HG02623 (cell line): Measurements from ENCODE around the gene HOXB2.

Experiments used
- ATAC-seq: cut with Tn5 transposase; IDR thresholded peaks from one replicate; pipeline ENCODE4 v1.9.1; 2021; ENCODE audit warnings: moderate library complexity; ENCODE audit not compliant: unreplicated experiment

The HOXB2 gene

GRCh38 chr17:48566717-48567116, 21.8 kb upstream of the HOXB2 start:
- no peak for ATAC-seq

- ATAC-seq = no peak
Measured at GRCh38 chr17:48565925-48566710, 21.2 kb upstream of the HOXB2 start.

- ATAC-seq = no peak
Measured at GRCh38 chr17:48565022-48565554, 20.2 kb upstream of the HOXB2 start.

- no peak for ATAC-seq
Measured at GRCh38 chr17:48564188-48565021, 19.5 kb upstream of the HOXB2 start.

GRCh38 chr17:48563867-48564187, 18.9 kb upstream of the HOXB2 start:
- ATAC-seq = no peak

- no peak for ATAC-seq
Measured at GRCh38 chr17:48563385-48563838, 18.5 kb upstream of the HOXB2 start.

GRCh38 chr17:48562934-48563333, 18.0 kb upstream of the HOXB2 start:
- ATAC-seq = no peak

- ATAC-seq = no peak
Measured at GRCh38 chr17:48561884-48562810, 17.2 kb upstream of the HOXB2 start.

GRCh38 chr17:48559840-48560817, 15.2 kb upstream of the HOXB2 start:
- no peak for ATAC-seq

- no peak for ATAC-seq
Measured at GRCh38 chr17:48559122-48559839, 14.4 kb upstream of the HOXB2 start.

GRCh38 chr17:48558831-48559121, 13.9 kb upstream of the HOXB2 start:
- ATAC-seq = no peak

GRCh38 chr17:48558057-48558830, 13.3 kb upstream of the HOXB2 start:
- ATAC-seq = no peak

- ATAC-seq = no peak
Measured at GRCh38 chr17:48556576-48557401, 11.9 kb upstream of the HOXB2 start.

GRCh38 chr17:48556229-48556575, 11.3 kb upstream of the HOXB2 start:
- ATAC-seq = no peak

GRCh38 chr17:48555258-48556228, 10.6 kb upstream of the HOXB2 start:
- no peak for ATAC-seq

- no peak for ATAC-seq
Measured at GRCh38 chr17:48554412-48555257, 9.7 kb upstream of the HOXB2 start.
